H9 (cell line): ENCODE data around the gene SSBP3. TPM values are rescaled to one million over a fixed set of nuclear protein-coding genes. Genes with fewer than 3 reads are reported as not detected.

Source experiments
- DNase-seq: peaks from one replicate; pipeline ENCODE4 v3.0.0-alpha.2; 2017
- H2AFZ ChIP-seq: one replicate; pipeline ENCODE4 v1.6.1; 2013; ENCODE audit warnings: mild to moderate bottlenecking, low read length, control low read depth, moderate library complexity
- H2AK5ac ChIP-seq: 2 replicates; pipeline ENCODE4 v1.6.1; 2013; ENCODE audit warnings: low read length, control low read depth, mixed read lengths; ENCODE audit not compliant: insufficient read length
- H2BK120ac ChIP-seq: one replicate; pipeline ENCODE4 v1.6.1; 2013; ENCODE audit warnings: low read depth, mild to moderate bottlenecking, low read length, control low read depth, inconsistent platforms; ENCODE audit not compliant: poor library complexity, severe bottlenecking
- H2BK12ac ChIP-seq: 2 replicates; pipeline ENCODE4 v1.6.1; 2013; ENCODE audit warnings: low read length, control low read depth, mixed read lengths, low read depth; ENCODE audit not compliant: insufficient read length
- H2BK15ac ChIP-seq: 2 replicates; pipeline ENCODE4 v1.6.1; 2013; ENCODE audit warnings: low read depth, low read length, control low read depth
- H2BK20ac ChIP-seq: one replicate; pipeline ENCODE4 v1.6.1; 2013; ENCODE audit warnings: low read depth, mild to moderate bottlenecking, low read length, control low read depth, inconsistent platforms; ENCODE audit not compliant: poor library complexity, severe bottlenecking
- H2BK5ac ChIP-seq: 2 replicates; pipeline ENCODE4 v1.6.1; 2013; ENCODE audit warnings: low read length, control low read depth, mixed read lengths; ENCODE audit not compliant: insufficient read length
- H3K14ac ChIP-seq: 2 replicates; pipeline ENCODE4 v1.6.1; 2013; ENCODE audit warnings: low read length, control low read depth; ENCODE audit not compliant: insufficient read depth
- H3K18ac ChIP-seq: 2 replicates; pipeline ENCODE4 v1.6.1; 2013; ENCODE audit warnings: low read depth, mild to moderate bottlenecking, mixed read lengths, low read length, control low read depth; ENCODE audit not compliant: insufficient read length
- H3K23ac ChIP-seq: 2 replicates; pipeline ENCODE4 v1.6.1; 2013; ENCODE audit warnings: low read length, control low read depth, mixed read lengths, low read depth; ENCODE audit not compliant: insufficient read length
- H3K23me2 ChIP-seq: 2 replicates; pipeline ENCODE4 v1.6.1; 2013; ENCODE audit warnings: low read depth, mild to moderate bottlenecking, mixed read lengths, low read length, control low read depth; ENCODE audit not compliant: insufficient read length, poor library complexity, severe bottlenecking
- H3K27ac ChIP-seq: 2 replicates; pipeline ENCODE4 v1.5.1; 2013; ENCODE audit warnings: low read length, control low read depth, mixed read lengths, low read depth; ENCODE audit not compliant: insufficient read length
- H3K27me3 ChIP-seq: 2 replicates; pipeline ENCODE4 v1.6.1; 2013; ENCODE audit warnings: low read length, control low read depth, inconsistent platforms; ENCODE audit not compliant: insufficient read depth
- H3K4ac ChIP-seq: 2 replicates; pipeline ENCODE4 v1.6.1; 2013; ENCODE audit warnings: low read depth, mild to moderate bottlenecking, control low read depth, inconsistent platforms, low read length, moderate library complexity
- H3K4me1 ChIP-seq: 2 replicates; pipeline ENCODE4 v1.6.1; 2013; ENCODE audit warnings: low read length, control low read depth, inconsistent platforms; ENCODE audit not compliant: insufficient read depth
- H3K4me2 ChIP-seq: 2 replicates; pipeline ENCODE4 v1.6.1; 2013; ENCODE audit warnings: low read length, control low read depth, mixed read lengths; ENCODE audit not compliant: insufficient read length, insufficient read depth
- H3K56ac ChIP-seq: 2 replicates; pipeline ENCODE4 v1.6.1; 2013; ENCODE audit warnings: low read depth, mild to moderate bottlenecking, mixed read lengths, low read length, control low read depth; ENCODE audit not compliant: insufficient read length
- H3K79me1 ChIP-seq: 2 replicates; pipeline ENCODE4 v1.6.1; 2013; ENCODE audit warnings: low read depth, mild to moderate bottlenecking, moderate library complexity, low read length, control low read depth, inconsistent platforms; ENCODE audit not compliant: insufficient read depth, poor library complexity, severe bottlenecking
- H3K79me2 ChIP-seq: 2 replicates; pipeline ENCODE4 v1.6.1; 2013; ENCODE audit warnings: low read length, control low read depth, inconsistent platforms; ENCODE audit not compliant: insufficient read depth
- H3K9ac ChIP-seq: 2 replicates; pipeline ENCODE4 v1.6.1; 2013; ENCODE audit warnings: low read length, control low read depth, mixed read lengths; ENCODE audit not compliant: insufficient read length; ENCODE audit errors: extremely low read depth
- H3K9me3 ChIP-seq: one replicate; pipeline ENCODE4 v1.6.1; 2013; ENCODE audit warnings: low read depth, low read length, inconsistent platforms; ENCODE audit not compliant: control insufficient read depth
- H3T11ph ChIP-seq: one replicate; pipeline ENCODE4 v1.6.1; 2013; ENCODE audit warnings: mild to moderate bottlenecking, low read length, control low read depth, inconsistent platforms
- H4K20me1 ChIP-seq: one replicate; pipeline ENCODE4 v1.6.1; 2013; ENCODE audit not compliant: control insufficient read depth, insufficient read length, insufficient read depth
- H4K5ac ChIP-seq: 2 replicates; pipeline ENCODE4 v1.6.1; 2013; ENCODE audit warnings: low read depth, mild to moderate bottlenecking, mixed read lengths, low read length, control low read depth; ENCODE audit not compliant: insufficient read length
- H4K8ac ChIP-seq: replicated peaks from 2 replicates; pipeline ENCODE4 v1.6.1; 2013; ENCODE audit warnings: low read length, control low read depth, mixed read lengths, low read depth; ENCODE audit not compliant: insufficient read length
- H4K91ac ChIP-seq: 2 replicates; pipeline ENCODE4 v1.6.1; 2013; ENCODE audit warnings: low read depth, mild to moderate bottlenecking, moderate library complexity, mixed read lengths, low read length, control low read depth; ENCODE audit not compliant: insufficient read length
- H3K27ac Mint-ChIP-seq, 3 experiments: 2 replicates in 2 of 3; 3 replicates in 1 of 3; pipeline ENCODE4 v1.8.0; 2020 to 2021; ENCODE audit warnings: mixed read lengths in 3 of 3, mild to moderate bottlenecking in 1 of 3, moderate library complexity in 1 of 3
- H3K27me3 Mint-ChIP-seq: 2 replicates; pipeline ENCODE4 v1.8.0; 2021; ENCODE audit warnings: low read depth, mild to moderate bottlenecking, moderate library complexity, mixed read lengths
- H3K36me3 Mint-ChIP-seq, 3 experiments: 2 replicates in 2 of 3; 3 replicates in 1 of 3; pipeline ENCODE4 v1.8.0; 2020 to 2021; ENCODE audit warnings: low read depth in 3 of 3, mixed read lengths in 3 of 3; ENCODE audit not compliant: insufficient read depth in 1 of 3
- H3K4me1 Mint-ChIP-seq, 2 experiments: 2 replicates each; pipeline ENCODE4 v1.8.0; 2020; ENCODE audit warnings: mixed read lengths in 2 of 2
- H3K4me3 Mint-ChIP-seq, 2 experiments: 2 replicates in 1 of 2; 3 replicates in 1 of 2; pipeline ENCODE4 v1.8.0; 2020 to 2021; ENCODE audit warnings: mild to moderate bottlenecking in 2 of 2, mixed read lengths in 2 of 2, moderate library complexity in 1 of 2
- H3K9me3 Mint-ChIP-seq, 2 experiments: 2 replicates in 1 of 2; 3 replicates in 1 of 2; pipeline ENCODE4 v1.8.0; 2020; ENCODE audit warnings: mild to moderate bottlenecking in 2 of 2, mixed read lengths in 2 of 2, moderate library complexity in 1 of 2
- CTCF ChIP-seq: fragments of 200-600 bp; sonication (generic); conservative IDR thresholded peaks from 3 replicates; pipeline ENCODE4 v1.8.0; 2021; ENCODE audit warnings: antibody characterized with exemption, mild to moderate bottlenecking
- WGBS: extraction: QIAGEN DNeasy Blood & Tissue Kit; methylation state at CpG from one replicate; pipeline ENCODE4 v1.1.7; 2013; ENCODE audit warnings: missing lambda C conversion rate, low lambda C conversion rate, mixed read lengths; ENCODE audit not compliant: insufficient read length; ENCODE audit errors: extremely low coverage; 5-methylcytosine and 5-hydroxymethylcytosine counted together
- total RNA-seq: library from RNA; stranded (reverse); gene quantifications from 2 replicates; pipeline ENCODE4 v1.2.1, GENCODE V29; 2021

Gene SSBP3
- total RNA-seq, 1 experiment from 2014 or later = 126 TPM

- no peak for TF ChIP-seq CTCF
- no peak overlapping the region; a peak in 1 of 5 replicates for H3K4me3 Mint-ChIP-seq
- H3K79me2 ChIP-seq = peaks cover 7% of the 10 kb centered on the region; the same call in 1 of the 2 replicates
Observed at GRCh38 chr1:54341763-54342162, 64.4 kb downstream of the SSBP3 start.

More at GRCh38 chr1:54341763-54342162, 64.4 kb downstream of the SSBP3 start:
- Mint-ChIP-seq H3K9me3 (no peaks in the 10 kb centered on the region), H3K27ac (peak overlapping the region; percentile 61 to 94 (median 90)), H3K4me1 (peaks cover 65 to 79% of the 10 kb centered on the region in 2 experiments), H3K27me3 (no peaks in the 10 kb centered on the region; the same call in 1 of the 2 replicates), H3K36me3 (peaks cover 2 to 35% (median 25%) of the 10 kb centered on the region in 3 experiments; a peak in 6 of 7 replicates)
- H3K56ac ChIP-seq = no peak overlapping the region
- no peak overlapping the region for H2BK20ac ChIP-seq
- H4K5ac ChIP-seq = no peak overlapping the region
- H3K23ac ChIP-seq = no peak overlapping the region
- H3K27me3 ChIP-seq = no peaks in the 10 kb centered on the region
- no peak overlapping the region for H3K9ac ChIP-seq
- no peak overlapping the region for H2AFZ ChIP-seq
- H4K91ac ChIP-seq = no peak overlapping the region
- no peak overlapping the region for H3K4me2 ChIP-seq
- no peak overlapping the region for H3K27ac ChIP-seq
- no peak overlapping the region for H3K14ac ChIP-seq
- peaks cover 9% of the 10 kb centered on the region; the same call in 1 of the 2 replicates for H3K4me1 ChIP-seq
- H3K79me1 ChIP-seq = peaks cover 7% of the 10 kb centered on the region
- no peak overlapping the region for H3K18ac ChIP-seq
- no peak for DNase-seq
- no peak overlapping the region for H4K8ac ChIP-seq
- H3K23me2 ChIP-seq = no peaks in the 10 kb centered on the region
- no peak overlapping the region for H2BK5ac ChIP-seq
- no peak overlapping the region for H3T11ph ChIP-seq
- no peak overlapping the region for H2BK15ac ChIP-seq
- H3K9me3 ChIP-seq = no peaks in the 10 kb centered on the region
- no peak overlapping the region for H2BK12ac ChIP-seq
- no peaks in the 10 kb centered on the region for H4K20me1 ChIP-seq
- H2BK120ac ChIP-seq = no peak overlapping the region
- no peak overlapping the region for H2AK5ac ChIP-seq
- WGBS = no CpG with 5 or more reads among the region's 9 CpGs
- no peak overlapping the region for H3K4ac ChIP-seq
